GM19324 (cell line): ENCODE results near the gene GMPPA.

Experiments
- ATAC-seq: cut with Tn5 transposase; IDR thresholded peaks from one replicate; pipeline ENCODE4 v1.9.1; 2021; ENCODE audit warnings: mild to moderate bottlenecking, moderate library complexity; ENCODE audit not compliant: unreplicated experiment, low FRiP score

GMPPA gene

DNA sequence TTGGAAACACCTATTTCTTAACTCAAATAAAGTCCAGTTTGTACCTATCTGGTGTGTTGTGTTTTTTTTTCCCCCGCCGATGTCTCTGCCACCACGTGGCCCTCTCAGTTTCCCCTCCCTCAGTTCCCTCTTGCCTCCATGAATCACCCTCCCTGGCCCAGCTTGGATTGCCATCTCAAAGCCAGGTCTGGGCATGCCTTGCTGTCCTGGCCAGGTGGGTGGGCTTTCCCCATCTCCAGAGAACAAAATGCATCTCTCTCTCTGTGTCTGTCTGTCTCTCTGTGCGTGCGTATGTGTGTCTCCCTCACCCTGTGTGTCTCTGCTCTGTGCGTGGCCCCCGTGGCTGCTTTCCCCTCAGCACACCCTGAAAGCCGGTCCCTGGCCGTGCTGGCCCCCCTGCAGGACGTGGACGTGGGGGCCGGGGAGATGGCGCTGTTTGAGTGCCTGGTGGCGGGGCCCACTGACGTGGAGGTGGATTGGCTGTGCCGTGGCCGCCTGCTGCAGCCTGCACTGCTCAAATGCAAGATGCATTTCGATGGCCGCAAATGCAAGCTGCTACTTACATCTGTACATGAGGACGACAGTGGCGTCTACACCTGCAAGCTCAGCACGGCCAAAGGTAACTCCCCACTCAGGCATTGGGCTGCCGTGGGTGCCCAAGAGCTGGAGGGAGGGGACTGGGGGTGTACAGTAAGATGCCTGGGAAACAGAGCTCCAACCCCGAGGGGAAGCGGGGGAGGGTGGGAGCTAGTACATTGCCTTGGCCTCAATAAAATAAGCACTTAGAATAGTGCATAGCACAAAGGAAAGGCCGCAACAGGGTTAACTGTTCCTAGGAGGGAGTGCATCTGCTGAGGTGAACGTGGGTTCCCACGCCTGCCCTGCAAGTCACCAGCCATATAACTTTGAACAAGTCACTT, 31.6 kb upstream of the GMPPA start:
- ATAC-seq, result no peak

GRCh38 chr2:219467736-219468075, 31.0 kb upstream of the GMPPA start:
- no peak for ATAC-seq

DNA sequence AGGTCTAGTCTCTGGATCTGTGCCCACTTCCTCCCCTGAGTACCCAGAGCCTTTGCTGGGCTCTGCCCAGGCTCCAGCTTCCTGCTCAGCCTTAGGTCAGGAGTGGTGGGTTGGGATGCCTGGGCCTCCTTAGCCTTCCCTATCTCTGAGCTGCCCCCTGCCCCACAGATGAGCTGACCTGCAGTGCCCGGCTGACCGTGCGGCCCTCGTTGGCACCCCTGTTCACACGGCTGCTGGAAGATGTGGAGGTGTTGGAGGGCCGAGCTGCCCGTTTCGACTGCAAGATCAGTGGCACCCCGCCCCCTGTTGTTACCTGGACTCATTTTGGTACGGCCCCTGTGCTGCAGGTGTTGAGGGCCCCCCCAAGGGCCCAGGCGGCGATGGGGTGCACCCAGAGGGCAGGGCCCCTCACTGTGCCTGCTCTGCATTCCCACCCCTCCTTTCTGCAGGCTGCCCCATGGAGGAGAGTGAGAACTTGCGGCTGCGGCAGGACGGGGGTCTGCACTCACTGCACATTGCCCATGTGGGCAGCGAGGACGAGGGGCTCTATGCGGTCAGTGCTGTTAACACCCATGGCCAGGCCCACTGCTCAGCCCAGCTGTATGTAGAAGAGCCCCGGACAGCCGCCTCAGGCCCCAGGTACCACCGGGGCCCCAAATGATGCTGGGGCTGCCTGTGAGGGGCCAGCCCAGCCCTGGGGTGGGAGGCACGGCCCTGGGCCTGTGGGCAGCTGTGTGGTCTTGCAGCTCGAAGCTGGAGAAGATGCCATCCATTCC, 30.1 kb upstream of the GMPPA start:
- ATAC-seq, result no peak

DNA sequence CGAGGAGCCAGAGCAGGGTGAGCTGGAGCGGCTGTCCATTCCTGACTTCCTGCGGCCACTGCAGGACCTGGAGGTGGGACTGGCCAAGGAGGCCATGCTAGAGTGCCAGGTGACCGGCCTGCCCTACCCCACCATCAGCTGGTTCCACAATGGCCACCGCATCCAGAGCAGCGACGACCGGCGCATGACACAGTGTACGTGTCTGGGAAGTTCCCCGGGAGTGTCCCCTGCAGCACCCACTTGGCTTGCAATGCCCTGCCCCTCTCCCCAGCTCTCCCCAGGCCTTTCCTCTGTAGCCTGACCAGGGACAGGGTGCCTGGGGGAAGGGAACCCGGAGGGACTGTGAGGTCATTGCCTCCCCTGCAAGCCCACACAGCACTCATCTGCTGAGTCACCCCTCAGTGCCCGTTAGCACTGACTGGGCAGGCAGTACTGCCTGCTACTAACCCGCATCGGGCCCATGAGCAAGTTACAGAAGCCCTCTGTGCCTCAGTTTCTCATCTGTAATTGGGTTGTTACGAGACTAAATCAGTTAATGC, 29.4 kb upstream of the GMPPA start:
- ATAC-seq, result no peak

DNA sequence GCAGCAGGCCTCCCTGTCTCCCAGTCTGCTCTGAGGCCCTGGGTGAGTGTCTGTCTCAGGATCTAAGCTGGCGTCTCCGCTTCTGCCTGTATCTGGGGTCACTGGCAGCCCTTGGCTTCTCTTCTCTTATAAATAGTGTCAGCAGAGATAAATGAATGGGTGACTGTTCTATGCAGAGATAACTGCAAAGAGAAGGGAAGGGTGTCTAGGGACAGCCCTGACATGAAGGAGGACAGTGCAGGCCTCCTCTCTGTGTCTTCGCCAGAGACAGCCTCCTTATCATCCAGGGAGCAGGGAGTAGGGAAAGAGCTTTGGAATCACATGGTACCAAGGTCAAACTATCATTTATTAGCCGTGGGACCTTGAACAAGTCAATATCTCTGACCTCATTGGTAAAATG, 28.3 kb upstream of the GMPPA start:
- no peak for ATAC-seq

DNA sequence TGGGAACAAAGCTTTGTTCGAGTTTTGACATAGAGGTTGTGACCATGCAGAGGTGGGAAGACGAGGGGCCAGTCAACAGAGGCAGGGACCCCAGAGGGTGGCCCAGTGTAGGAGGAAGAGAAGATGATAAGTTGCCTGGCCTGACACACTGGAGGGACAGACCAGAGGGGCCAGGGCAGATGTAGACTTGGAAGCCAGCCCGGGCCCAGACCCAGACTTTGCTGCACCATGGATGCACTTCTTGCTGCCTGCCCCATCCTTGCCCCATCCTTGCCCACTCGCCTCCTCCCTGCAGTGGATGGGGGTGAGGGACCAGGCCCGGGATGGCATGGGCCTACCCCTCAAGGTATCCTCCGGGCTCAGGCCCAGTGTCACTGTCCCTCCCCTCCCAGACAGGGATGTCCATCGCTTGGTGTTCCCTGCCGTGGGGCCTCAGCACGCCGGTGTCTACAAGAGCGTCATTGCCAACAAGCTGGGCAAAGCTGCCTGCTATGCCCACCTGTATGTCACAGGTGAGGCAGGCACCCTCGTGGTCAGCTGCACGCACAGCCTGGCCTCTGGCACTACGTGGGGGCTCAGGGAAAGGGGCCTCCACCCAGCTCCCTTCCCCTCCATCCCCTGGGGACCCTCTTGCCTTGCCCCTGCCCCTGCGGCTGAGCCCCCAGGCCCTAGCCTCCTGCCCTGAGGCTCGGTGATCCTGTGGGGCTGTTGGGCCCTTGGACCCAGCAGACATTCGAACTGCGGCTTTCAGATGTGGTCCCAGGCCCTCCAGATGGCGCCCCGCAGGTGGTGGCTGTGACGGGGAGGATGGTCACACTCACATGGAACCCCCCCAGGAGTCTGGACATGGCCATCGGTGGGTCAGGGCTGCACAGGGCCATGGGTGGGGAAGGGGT, 27.0 kb upstream of the GMPPA start:
- no peak for ATAC-seq

GRCh38 chr2:219472629-219473187, 26.0 kb upstream of the GMPPA start:
- no peak for ATAC-seq

DNA sequence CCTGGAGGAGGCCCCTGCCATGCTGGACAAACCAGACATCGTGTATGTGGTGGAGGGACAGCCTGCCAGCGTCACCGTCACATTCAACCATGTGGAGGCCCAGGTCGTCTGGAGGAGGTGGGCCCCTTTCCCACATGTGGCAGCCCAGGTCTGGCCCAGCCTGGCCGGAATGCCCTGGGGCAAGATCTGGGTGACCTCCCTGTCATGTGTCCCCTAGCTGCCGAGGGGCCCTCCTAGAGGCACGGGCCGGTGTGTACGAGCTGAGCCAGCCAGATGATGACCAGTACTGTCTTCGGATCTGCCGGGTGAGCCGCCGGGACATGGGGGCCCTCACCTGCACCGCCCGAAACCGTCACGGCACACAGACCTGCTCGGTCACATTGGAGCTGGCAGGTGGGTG, 25.2 kb upstream of the GMPPA start:
- ATAC-seq, result no peak

GRCh38 chr2:219474285-219475060, 24.2 kb upstream of the GMPPA start:
- no peak for ATAC-seq

DNA sequence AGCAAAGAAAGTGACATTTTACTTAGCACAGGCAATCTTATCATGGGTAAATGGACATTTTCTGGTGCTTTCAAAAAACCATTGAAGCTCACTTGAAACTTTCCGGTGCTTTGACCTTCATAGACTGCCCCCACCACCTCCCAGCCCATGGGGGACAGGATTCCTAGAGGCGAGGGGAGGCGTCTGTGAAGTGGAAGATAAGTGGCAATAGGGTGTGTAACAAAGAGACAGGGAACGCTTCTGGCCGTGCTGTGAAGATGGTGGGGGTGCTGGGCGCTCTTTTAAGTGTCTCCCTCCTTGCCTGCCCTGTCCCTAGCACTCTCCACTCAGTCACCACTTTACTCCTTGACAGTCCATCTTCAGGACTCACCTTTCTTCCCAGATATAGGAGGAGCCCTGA, 23.4 kb upstream of the GMPPA start:
- ATAC-seq, result no peak

GRCh38 chr2:219475697-219476651, 22.7 kb upstream of the GMPPA start:
- no peak for ATAC-seq

- ATAC-seq, result no peak
Measured at GRCh38 chr2:219476652-219477151, 22.0 kb upstream of the GMPPA start.

DNA sequence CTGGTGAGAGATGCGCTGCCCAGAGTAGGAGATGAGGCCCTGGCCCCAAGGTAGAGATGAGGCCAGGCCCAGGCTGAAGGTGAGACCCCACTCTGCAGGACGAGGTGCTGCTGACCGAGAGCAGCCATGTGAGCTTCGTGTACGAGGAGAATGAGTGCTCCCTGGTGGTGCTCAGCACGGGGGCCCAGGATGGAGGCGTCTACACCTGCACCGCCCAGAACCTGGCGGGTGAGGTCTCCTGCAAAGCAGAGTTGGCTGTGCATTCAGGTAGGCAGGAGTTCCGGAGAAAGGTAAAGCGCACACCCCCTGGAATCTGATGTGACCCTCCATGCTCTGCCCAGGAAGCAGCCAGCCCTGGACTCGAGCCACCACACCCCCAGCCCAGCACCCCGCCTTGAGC, 21.5 kb upstream of the GMPPA start:
- no peak for ATAC-seq

DNA sequence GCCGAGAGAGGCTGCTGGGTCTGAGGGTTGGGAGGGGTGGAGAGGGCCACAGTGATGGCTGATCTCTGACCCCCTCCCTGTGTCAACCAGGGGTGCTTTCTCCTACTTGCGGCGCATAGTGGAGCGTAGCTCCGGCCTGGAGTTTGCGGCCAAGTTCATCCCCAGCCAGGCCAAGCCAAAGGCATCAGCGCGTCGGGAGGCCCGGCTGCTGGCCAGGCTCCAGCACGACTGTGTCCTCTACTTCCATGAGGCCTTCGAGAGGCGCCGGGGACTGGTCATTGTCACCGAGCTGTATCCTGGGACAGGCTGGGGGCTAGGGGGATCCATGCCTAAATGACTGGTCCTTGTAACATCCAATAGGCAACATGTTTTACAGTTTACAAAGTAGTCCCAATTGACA, 20.9 kb upstream of the GMPPA start:
- no peak for ATAC-seq

GRCh38 chr2:219478916-219479315, 19.8 kb upstream of the GMPPA start:
- ATAC-seq, result no peak

DNA sequence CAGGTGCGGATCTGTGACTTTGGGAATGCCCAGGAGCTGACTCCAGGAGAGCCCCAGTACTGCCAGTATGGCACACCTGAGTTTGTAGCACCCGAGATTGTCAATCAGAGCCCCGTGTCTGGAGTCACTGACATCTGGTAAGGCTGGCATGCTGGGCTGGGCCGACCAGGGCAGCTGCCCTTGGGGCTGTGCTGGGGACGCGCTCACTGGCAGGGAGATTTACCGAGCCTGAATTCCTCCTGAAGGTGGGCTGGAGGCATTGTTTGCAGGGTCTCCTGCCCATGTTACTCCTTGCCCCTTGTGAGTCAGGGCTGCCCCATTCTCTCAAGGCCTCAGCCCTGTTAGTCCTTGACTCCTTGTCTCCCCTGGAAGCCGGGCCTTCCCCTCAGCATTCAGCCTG, 18.7 kb upstream of the GMPPA start:
- no peak for ATAC-seq

- no peak for ATAC-seq
Measured at GRCh38 chr2:219482674-219483405, 15.9 kb upstream of the GMPPA start.
